SK-N-SH (cell line): Measurements from ENCODE around the gene CNTNAP2. TPM values are rescaled to one million over a fixed set of nuclear protein-coding genes. Genes with fewer than 3 reads are reported as not detected.

Source experiments
- CTCF ChIA-PET: fragments of 300-600, 350-600 bp; formaldehyde crosslinking; extraction: SDS; loops from one replicate; lab custom pipeline; 2021; lab: Yijun Ruan, JAX
- POLR2A ChIA-PET: fragments of 350-600 bp; sonication (Branson Sonifier 250); formaldehyde crosslinking; extraction: SDS; loops from one replicate; lab custom pipeline; 2020; ENCODE audit warnings: antibody characterized with exemption, inconsistent platforms; lab: Yijun Ruan, JAX
- DNase-seq: peaks from one replicate; pipeline ENCODE4 v3.0.0; 2012
- H2AFZ ChIP-seq: fragments of 200-600 bp; sonication (generic); 2 replicates; pipeline ENCODE4 v1.8.1; 2016; ENCODE audit warnings: antibody characterized with exemption, mild to moderate bottlenecking, low read depth
- H3F3A ChIP-seq: fragments of 200-600 bp; sonication (generic); replicated peaks from 2 replicates; pipeline ENCODE3; 2016; ENCODE audit warnings: antibody characterized with exemption, mild to moderate bottlenecking; ENCODE audit not compliant: insufficient read depth
- H3K27ac ChIP-seq, 2 experiments: fragments of 200-500 bp in 1 of 2; fragments of 200-600 bp in 1 of 2; sonication (Bioruptor generic) in 1 of 2; sonication (generic), shearing (Covaris generic) in 1 of 2; 2 replicates each; pipeline versions ENCODE4 v1.5.1 to v1.6.1; 2014 to 2016; ENCODE audit warnings: low read depth in 2 of 2, inconsistent platforms in 1 of 2, low read length in 1 of 2, mild to moderate bottlenecking in 1 of 2, mixed read lengths in 1 of 2
- H3K27me3 ChIP-seq: fragments of 200-600 bp; sonication (generic), shearing (Covaris generic); 2 replicates; pipeline ENCODE4 v1.6.1; 2016; ENCODE audit warnings: mixed run types; ENCODE audit not compliant: insufficient read depth
- H3K36me3 ChIP-seq, 2 experiments: fragments of 200-500 bp in 1 of 2; fragments of 200-600 bp in 1 of 2; sonication (Bioruptor generic) in 1 of 2; sonication (generic) in 1 of 2; replicated peaks in 1 of 2; 2 replicates each; pipeline versions ENCODE3 to v1.5.1; 2014 to 2016; ENCODE audit warnings: low read length in 1 of 2, mild to moderate bottlenecking in 1 of 2; ENCODE audit not compliant: insufficient read depth in 2 of 2, control insufficient read depth in 1 of 2
- H3K4me1 ChIP-seq, 2 experiments: fragments of 200-500 bp in 1 of 2; fragments of 200-600 bp in 1 of 2; sonication (Bioruptor generic) in 1 of 2; sonication (generic), shearing (Covaris generic) in 1 of 2; 2 replicates each; pipeline versions ENCODE4 v1.5.1 to v1.6.1; 2014 to 2016; ENCODE audit warnings: low read depth in 1 of 2, low read length in 1 of 2, mixed run types in 1 of 2; ENCODE audit not compliant: insufficient read depth in 2 of 2, control insufficient read depth in 1 of 2
- H3K4me2 ChIP-seq: fragments of 200-600 bp; sonication (generic), shearing (Covaris generic); 2 replicates; pipeline ENCODE4 v1.6.1; 2017; ENCODE audit warnings: mixed run types
- H3K4me3 ChIP-seq, 2 experiments: fragments of 200-500 bp in 1 of 2; fragments of 200-600 bp in 1 of 2; sonication (Bioruptor generic) in 1 of 2; sonication (generic), shearing (Covaris generic) in 1 of 2; 2 replicates each; pipeline versions ENCODE4 v1.5.1 to v1.8.1; 2014 to 2016; ENCODE audit warnings: low read depth in 2 of 2, inconsistent platforms in 1 of 2, low read length in 1 of 2, mild to moderate bottlenecking in 1 of 2, mixed read lengths in 1 of 2, moderate library complexity in 1 of 2
- H3K79me2 ChIP-seq: fragments of 200-600 bp; sonication (generic); 2 replicates; pipeline ENCODE4 v1.8.1; 2017; ENCODE audit warnings: mild to moderate bottlenecking; ENCODE audit not compliant: insufficient read depth
- H3K9ac ChIP-seq: fragments of 200-600 bp; sonication (generic); 2 replicates; pipeline ENCODE4 v1.6.1; 2017; ENCODE audit warnings: mixed run types
- H3K9me2 ChIP-seq: fragments of 200-600 bp; sonication (generic); 2 replicates; pipeline ENCODE4 v1.6.1; 2017; ENCODE audit warnings: mixed run types
- H3K9me3 ChIP-seq: fragments of 200-600 bp; sonication (generic); 2 replicates; pipeline ENCODE4 v1.6.1; 2017; ENCODE audit warnings: mixed run types, mild to moderate bottlenecking, moderate library complexity
- H4K20me1 ChIP-seq: fragments of 200-600 bp; sonication (generic); 2 replicates; pipeline ENCODE4 v1.6.1; 2017; ENCODE audit warnings: mild to moderate bottlenecking, mixed run types; ENCODE audit not compliant: insufficient read depth
- EP300 ChIP-seq, 2 experiments: IDR thresholded peaks; 2 replicates each; pipeline versions ENCODE4 v1.4.0 to v1.6.1; 2012; ENCODE audit warnings: borderline replicate concordance in 1 of 2, low read depth in 1 of 2, low read length in 1 of 2
- FOSL2 ChIP-seq: IDR thresholded peaks from 2 replicates; pipeline ENCODE4 v1.4.0; 2012; ENCODE audit warnings: low read depth, mild to moderate bottlenecking, moderate library complexity, borderline replicate concordance
- FOXM1 ChIP-seq: IDR thresholded peaks from 2 replicates; pipeline ENCODE4 v1.4.0; 2012; ENCODE audit warnings: low read depth, mild to moderate bottlenecking
- GABPA ChIP-seq: IDR thresholded peaks from 2 replicates; pipeline ENCODE4 v1.4.0; 2012; ENCODE audit warnings: low read depth, mild to moderate bottlenecking
- GATA2 ChIP-seq: sonication (generic); formaldehyde crosslinking; IDR thresholded peaks from 2 replicates; pipeline ENCODE4 v1.5.0; 2020; ENCODE audit warnings: mild to moderate bottlenecking, missing genetic modification reagents
- JUND ChIP-seq: IDR thresholded peaks from 2 replicates; pipeline ENCODE4 v1.4.0; 2012
- NFIC ChIP-seq: IDR thresholded peaks from 2 replicates; pipeline ENCODE4 v1.4.0; 2012; ENCODE audit warnings: borderline replicate concordance
- RCOR1 ChIP-seq: fragments of 150-350 bp; IDR thresholded peaks from 2 replicates; pipeline ENCODE4 v1.6.1; 2017; ENCODE audit warnings: antibody characterized with exemption, low read length
- RXRA ChIP-seq: IDR thresholded peaks from 2 replicates; pipeline ENCODE4 v1.4.0; 2012; ENCODE audit warnings: low read depth, mild to moderate bottlenecking, borderline replicate concordance
- SIN3A ChIP-seq: IDR thresholded peaks from 2 replicates; pipeline ENCODE4 v1.6.1; 2012; ENCODE audit warnings: low read depth, mild to moderate bottlenecking, low read length, moderate library complexity, borderline replicate concordance
- SMC3 ChIP-seq: IDR thresholded peaks from 2 replicates; pipeline ENCODE4 v1.6.1; 2012; ENCODE audit warnings: low read depth, low read length, improper control_type of control experiment
- TCF12 ChIP-seq: IDR thresholded peaks from 2 replicates; pipeline ENCODE4 v1.4.0; 2012
- YY1 ChIP-seq: IDR thresholded peaks from 2 replicates; pipeline ENCODE4 v1.4.0; 2012; ENCODE audit warnings: low read depth, mild to moderate bottlenecking
- WGBS: methylation state at CpG from one replicate; pipeline ENCODE4 v1.1.6; 2017; ENCODE audit warnings: low lambda C conversion rate; 5-methylcytosine and 5-hydroxymethylcytosine counted together
- polyA plus RNA-seq, 3 experiments: library from polyadenylated mRNA; depleted of rRNA; stranded (reverse); fragments of >200 nt; gene quantifications; 2 replicates each; pipeline ENCODE4 v1.2.3, GENCODE V29; 2012
- TF ChIP-seq, protein P1 (sequence below): IDR thresholded peaks from 2 replicates; pipeline ENCODE4 v1.4.0; 2012; ENCODE audit warnings: low read depth, borderline replicate concordance
- TF ChIP-seq, protein P2 (sequence below): IDR thresholded peaks from 2 replicates; pipeline ENCODE4 v1.6.1; 2012; ENCODE audit warnings: mild to moderate bottlenecking, low read depth, low read length, moderate library complexity
- TF ChIP-seq, protein P3 (sequence below): IDR thresholded peaks from 2 replicates; pipeline ENCODE4 v1.4.0; 2012; ENCODE audit warnings: low read depth
- TF ChIP-seq, protein P4 (sequence below): fragments of 150-350 bp; IDR thresholded peaks from 2 replicates; pipeline ENCODE4 v1.6.1; 2016; ENCODE audit warnings: mild to moderate bottlenecking, low read depth, low read length
- TF ChIP-seq, protein P5 (sequence below): fragments of 200-600 bp; sonication (generic); IDR thresholded peaks from 2 replicates; pipeline ENCODE4 v1.6.1; 2017; ENCODE audit warnings: antibody characterized with exemption, mild to moderate bottlenecking, moderate library complexity
- TF ChIP-seq, protein P6 (sequence below): fragments of 150-350 bp; IDR thresholded peaks from 2 replicates; pipeline ENCODE4 v1.6.1; 2017; ENCODE audit warnings: antibody characterized with exemption, low read length, low read depth, borderline replicate concordance

The CNTNAP2 gene
- polyA plus RNA-seq, 1 of the 3 experiments (the other 2 are of a cell fraction) = 3.4 TPM

DNA sequence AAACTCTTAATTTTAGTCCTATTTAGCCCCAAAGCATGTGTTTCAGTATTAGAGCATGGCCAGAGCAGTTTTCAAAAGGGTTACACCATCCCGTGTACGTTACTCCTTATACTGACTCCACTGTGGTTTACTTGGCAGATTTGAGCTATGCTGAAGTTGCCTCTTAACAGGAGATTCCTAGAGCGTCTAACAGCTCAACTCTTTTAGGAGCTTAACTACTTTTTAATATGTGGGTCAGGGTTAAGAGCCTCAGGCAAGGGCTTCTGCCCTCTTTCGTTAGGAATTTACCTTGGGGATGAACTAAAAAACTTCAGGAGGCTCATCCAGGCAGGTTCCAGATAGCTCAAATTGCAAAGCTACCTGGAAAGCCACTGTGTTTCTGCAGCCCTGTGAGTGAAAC lies 1799.2 kb downstream of the CNTNAP2 start (continued):
- no peak for TF ChIP-seq GATA2 (CRISPR knock-in tag)
- TF ChIP-seq TCF12 = no peak

DNA sequence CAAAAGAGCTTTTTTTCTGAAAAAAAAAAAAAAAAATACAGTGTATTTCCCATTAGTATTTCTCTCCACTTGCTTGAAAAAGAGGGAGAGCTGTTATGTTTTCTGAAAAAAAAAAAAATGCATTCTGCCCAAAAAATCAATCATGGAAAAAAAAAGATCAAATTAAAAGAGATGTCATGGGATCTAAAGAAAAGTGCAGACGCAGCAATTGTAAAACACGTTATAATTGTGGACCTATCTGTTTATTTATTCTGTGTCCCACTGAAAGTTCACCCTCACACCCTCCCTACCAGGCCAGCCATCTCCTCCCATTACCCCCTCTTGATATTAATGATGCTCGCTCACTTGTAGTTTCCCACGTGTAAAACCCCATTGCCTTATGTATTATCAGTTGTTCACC lies 1800.0 kb downstream of the CNTNAP2 start:
- no peak overlapping the region for H2AFZ ChIP-seq
- H3K27me3 ChIP-seq = no peaks in the 10 kb centered on the region
- TF ChIP-seq FOXM1 (no peak), NFIC (no peak), EP300 (IDR thresholded peaks at IDR 0.05; ENCODE audit: borderline replicate concordance in 1 of 2, low read depth in 1 of 2, low read length in 1 of 2) (no peak), RXRA (no peak), GABPA (no peak), RCOR1 (no peak), FOSL2 (no peak), SIN3A (no peak), GATA2 (CRISPR knock-in tag) (no peak), SMC3 (no peak), JUND (no peak), YY1 (no peak), TCF12 (no peak)
- TF ChIP-seq, protein P1, sequence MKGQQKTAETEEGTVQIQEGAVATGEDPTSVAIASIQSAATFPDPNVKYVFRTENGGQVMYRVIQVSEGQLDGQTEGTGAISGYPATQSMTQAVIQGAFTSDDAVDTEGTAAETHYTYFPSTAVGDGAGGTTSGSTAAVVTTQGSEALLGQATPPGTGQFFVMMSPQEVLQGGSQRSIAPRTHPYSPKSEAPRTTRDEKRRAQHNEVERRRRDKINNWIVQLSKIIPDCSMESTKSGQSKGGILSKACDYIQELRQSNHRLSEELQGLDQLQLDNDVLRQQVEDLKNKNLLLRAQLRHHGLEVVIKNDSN = no peak
- TF ChIP-seq, protein P2, sequence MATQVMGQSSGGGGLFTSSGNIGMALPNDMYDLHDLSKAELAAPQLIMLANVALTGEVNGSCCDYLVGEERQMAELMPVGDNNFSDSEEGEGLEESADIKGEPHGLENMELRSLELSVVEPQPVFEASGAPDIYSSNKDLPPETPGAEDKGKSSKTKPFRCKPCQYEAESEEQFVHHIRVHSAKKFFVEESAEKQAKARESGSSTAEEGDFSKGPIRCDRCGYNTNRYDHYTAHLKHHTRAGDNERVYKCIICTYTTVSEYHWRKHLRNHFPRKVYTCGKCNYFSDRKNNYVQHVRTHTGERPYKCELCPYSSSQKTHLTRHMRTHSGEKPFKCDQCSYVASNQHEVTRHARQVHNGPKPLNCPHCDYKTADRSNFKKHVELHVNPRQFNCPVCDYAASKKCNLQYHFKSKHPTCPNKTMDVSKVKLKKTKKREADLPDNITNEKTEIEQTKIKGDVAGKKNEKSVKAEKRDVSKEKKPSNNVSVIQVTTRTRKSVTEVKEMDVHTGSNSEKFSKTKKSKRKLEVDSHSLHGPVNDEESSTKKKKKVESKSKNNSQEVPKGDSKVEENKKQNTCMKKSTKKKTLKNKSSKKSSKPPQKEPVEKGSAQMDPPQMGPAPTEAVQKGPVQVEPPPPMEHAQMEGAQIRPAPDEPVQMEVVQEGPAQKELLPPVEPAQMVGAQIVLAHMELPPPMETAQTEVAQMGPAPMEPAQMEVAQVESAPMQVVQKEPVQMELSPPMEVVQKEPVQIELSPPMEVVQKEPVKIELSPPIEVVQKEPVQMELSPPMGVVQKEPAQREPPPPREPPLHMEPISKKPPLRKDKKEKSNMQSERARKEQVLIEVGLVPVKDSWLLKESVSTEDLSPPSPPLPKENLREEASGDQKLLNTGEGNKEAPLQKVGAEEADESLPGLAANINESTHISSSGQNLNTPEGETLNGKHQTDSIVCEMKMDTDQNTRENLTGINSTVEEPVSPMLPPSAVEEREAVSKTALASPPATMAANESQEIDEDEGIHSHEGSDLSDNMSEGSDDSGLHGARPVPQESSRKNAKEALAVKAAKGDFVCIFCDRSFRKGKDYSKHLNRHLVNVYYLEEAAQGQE = no peak
- TF ChIP-seq, protein P3, sequence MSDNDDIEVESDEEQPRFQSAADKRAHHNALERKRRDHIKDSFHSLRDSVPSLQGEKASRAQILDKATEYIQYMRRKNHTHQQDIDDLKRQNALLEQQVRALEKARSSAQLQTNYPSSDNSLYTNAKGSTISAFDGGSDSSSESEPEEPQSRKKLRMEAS = no peak
- TF ChIP-seq, protein P4, sequence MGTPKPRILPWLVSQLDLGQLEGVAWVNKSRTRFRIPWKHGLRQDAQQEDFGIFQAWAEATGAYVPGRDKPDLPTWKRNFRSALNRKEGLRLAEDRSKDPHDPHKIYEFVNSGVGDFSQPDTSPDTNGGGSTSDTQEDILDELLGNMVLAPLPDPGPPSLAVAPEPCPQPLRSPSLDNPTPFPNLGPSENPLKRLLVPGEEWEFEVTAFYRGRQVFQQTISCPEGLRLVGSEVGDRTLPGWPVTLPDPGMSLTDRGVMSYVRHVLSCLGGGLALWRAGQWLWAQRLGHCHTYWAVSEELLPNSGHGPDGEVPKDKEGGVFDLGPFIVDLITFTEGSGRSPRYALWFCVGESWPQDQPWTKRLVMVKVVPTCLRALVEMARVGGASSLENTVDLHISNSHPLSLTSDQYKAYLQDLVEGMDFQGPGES = no peak
- TF ChIP-seq, protein P5, sequence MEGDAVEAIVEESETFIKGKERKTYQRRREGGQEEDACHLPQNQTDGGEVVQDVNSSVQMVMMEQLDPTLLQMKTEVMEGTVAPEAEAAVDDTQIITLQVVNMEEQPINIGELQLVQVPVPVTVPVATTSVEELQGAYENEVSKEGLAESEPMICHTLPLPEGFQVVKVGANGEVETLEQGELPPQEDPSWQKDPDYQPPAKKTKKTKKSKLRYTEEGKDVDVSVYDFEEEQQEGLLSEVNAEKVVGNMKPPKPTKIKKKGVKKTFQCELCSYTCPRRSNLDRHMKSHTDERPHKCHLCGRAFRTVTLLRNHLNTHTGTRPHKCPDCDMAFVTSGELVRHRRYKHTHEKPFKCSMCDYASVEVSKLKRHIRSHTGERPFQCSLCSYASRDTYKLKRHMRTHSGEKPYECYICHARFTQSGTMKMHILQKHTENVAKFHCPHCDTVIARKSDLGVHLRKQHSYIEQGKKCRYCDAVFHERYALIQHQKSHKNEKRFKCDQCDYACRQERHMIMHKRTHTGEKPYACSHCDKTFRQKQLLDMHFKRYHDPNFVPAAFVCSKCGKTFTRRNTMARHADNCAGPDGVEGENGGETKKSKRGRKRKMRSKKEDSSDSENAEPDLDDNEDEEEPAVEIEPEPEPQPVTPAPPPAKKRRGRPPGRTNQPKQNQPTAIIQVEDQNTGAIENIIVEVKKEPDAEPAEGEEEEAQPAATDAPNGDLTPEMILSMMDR = no peak
- TF ChIP-seq, protein P6, sequence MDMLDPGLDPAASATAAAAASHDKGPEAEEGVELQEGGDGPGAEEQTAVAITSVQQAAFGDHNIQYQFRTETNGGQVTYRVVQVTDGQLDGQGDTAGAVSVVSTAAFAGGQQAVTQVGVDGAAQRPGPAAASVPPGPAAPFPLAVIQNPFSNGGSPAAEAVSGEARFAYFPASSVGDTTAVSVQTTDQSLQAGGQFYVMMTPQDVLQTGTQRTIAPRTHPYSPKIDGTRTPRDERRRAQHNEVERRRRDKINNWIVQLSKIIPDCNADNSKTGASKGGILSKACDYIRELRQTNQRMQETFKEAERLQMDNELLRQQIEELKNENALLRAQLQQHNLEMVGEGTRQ = no peak
- no peaks in the 10 kb centered on the region for H3K36me3 ChIP-seq
- H3F3A ChIP-seq = no peaks in the 10 kb centered on the region
- H3K9me2 ChIP-seq = no peaks in the 10 kb centered on the region
- no peak for DNase-seq
- CTCF ChIA-PET = no interaction called here
- H3K4me3 ChIP-seq = no peak overlapping the region
- no peak overlapping the region for H3K27ac ChIP-seq
- no peaks in the 10 kb centered on the region for H3K9me3 ChIP-seq
- WGBS = 60% methylated on average over 4 of the region's 4 CpGs
- no peaks in the 10 kb centered on the region; a peak in 1 of 4 replicates for H3K4me1 ChIP-seq
- H3K79me2 ChIP-seq = no peaks in the 10 kb centered on the region
- POLR2A ChIA-PET = interaction anchor here (0.6 kb wide), 1 partner anchor 112 kb away, joined by 5 read pairs; no protein-coding TSS in a partner anchor
- H3K9ac ChIP-seq = no peak overlapping the region
- no peaks in the 10 kb centered on the region for H4K20me1 ChIP-seq
- no peak overlapping the region for H3K4me2 ChIP-seq
